GM18517 (cell line): ENCODE results near the gene LARGE1.

Source experiments
- ATAC-seq: cut with Tn5 transposase; IDR thresholded peaks from one replicate; pipeline ENCODE4 v1.9.1; 2021; ENCODE audit warnings: mild to moderate bottlenecking, moderate library complexity; ENCODE audit not compliant: unreplicated experiment

LARGE1 gene

DNA sequence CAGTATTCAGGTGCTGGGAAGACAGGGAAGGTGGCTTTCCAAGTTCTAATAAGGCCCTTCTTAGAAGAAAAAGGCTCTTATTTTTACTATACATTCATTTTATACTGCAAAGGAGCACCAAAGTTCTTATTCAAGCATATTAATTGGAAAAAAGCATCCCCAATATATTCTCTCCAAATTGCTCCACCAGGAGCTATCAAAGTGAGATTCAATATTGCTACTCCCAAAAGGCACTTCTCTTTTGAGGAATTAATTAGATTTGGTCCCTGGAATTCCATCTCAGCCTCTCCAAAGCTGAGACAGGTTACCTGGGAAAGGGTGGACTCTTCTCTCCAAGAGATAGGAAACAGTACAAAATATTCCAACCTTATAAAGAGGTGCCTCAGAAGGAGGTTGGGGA, 134.1 kb downstream of the LARGE1 start:
- no peak for ATAC-seq

GRCh38 chr22:33785283-33785968, 134.8 kb downstream of the LARGE1 start:
- ATAC-seq, result no peak

GRCh38 chr22:33781411-33781810, 138.9 kb downstream of the LARGE1 start:
- no peak for ATAC-seq

GRCh38 chr22:33780531-33781136, 139.6 kb downstream of the LARGE1 start:
- ATAC-seq, result no peak

DNA sequence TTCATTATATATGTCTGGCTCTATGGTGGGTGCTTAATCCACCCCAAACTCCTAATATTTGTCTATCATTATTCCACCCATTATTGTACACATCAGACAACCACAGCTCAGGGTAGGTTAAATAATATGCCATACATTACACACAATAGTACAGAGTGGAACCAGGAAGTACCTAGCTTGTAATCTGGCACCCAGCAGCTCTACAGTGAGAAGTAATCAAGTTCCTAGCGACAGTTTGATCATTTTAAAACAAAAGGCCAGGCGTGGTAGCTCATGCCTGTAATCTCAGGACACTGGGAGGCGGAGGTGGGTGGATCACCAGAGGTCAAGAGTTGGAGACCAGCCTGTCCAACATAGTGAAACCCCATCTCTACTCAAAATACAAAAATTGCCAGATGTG, 141.0 kb downstream of the LARGE1 start:
- no peak for ATAC-seq

- no peak for ATAC-seq
These were observed 143.8 kb downstream of the LARGE1 start for GRCh38 chr22:33776491-33776890.

GRCh38 chr22:33774781-33775180, 145.5 kb downstream of the LARGE1 start:
- ATAC-seq, result no peak

- ATAC-seq, result no peak
These were observed 147.5 kb downstream of the LARGE1 start for GRCh38 chr22:33772745-33773144.

DNA sequence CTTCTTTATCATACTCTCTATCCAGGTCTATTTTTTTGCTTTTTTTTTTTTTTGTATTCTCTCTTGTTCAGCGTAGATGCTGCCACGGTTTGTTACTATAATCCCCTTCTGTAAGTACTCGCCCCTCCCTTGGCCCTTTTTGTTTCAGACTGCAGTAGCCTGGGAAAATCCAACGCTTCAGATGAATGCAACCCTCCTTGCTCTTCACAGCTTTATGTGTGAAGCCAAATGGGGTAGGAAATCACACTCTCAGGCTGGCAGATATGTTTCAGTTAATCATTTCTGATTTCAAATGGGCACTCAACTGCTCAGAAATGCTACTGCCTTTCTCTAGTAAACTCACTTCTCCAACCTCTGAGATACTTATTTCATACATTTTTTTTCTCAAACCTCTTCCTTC, 149.1 kb downstream of the LARGE1 start:
- no peak for ATAC-seq

DNA sequence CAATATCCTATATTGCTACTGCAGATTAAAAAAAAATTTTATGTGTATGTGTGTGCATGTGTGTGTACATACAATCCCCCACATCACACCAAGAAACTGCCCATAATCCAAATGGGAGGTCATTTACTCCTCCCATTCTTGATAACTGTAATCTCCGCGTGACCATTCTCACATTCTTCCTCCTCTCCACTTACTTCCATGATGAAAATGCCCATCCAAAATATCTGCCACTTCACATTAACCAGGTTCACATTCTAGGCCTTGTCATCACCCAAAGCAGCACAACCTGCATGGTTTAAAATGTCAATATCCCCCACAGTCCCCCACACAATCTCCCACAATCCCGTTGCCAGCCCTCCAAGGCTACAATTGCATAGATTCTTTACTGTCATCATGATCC, 149.6 kb downstream of the LARGE1 start:
- no peak for ATAC-seq

DNA sequence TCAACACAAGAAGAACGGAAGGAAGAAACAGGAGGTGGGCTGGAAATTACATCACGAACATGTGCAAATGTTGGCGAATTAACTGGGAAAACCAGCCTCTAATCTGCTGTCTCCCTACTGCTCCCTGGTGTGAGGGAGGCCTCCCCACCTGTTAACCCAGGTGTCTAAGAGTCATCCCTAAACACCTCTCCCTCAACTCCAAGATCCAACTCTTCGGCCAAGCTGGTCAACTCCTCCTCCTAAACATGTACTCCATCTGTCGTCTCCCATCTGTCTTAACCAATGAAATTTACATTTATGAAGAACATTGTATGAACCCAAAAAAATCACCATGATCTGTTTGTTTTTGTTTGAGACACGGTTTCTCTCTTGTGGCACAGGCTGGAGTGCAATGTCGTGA, 154.2 kb downstream of the LARGE1 start:
- ATAC-seq, result no peak

DNA sequence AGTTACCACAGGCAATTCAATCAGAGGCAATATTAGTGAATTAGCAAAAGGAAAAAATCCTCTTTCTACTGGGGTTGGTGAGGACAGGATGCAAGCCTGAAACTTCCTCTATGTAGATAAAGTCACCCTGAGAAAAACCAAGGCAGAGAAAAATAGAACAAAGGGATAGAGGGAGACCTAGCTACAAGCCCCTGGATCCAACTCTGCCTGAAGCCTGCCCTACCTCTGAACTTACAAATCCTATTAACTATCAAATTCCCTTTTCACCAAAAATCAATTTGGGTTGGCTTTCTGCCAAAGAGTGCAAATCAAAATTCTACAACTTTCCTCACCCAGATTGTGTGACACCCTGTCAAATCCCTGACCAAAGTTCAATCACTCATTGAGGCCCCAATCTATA, 161.3 kb downstream of the LARGE1 start:
- ATAC-seq, result no peak

DNA sequence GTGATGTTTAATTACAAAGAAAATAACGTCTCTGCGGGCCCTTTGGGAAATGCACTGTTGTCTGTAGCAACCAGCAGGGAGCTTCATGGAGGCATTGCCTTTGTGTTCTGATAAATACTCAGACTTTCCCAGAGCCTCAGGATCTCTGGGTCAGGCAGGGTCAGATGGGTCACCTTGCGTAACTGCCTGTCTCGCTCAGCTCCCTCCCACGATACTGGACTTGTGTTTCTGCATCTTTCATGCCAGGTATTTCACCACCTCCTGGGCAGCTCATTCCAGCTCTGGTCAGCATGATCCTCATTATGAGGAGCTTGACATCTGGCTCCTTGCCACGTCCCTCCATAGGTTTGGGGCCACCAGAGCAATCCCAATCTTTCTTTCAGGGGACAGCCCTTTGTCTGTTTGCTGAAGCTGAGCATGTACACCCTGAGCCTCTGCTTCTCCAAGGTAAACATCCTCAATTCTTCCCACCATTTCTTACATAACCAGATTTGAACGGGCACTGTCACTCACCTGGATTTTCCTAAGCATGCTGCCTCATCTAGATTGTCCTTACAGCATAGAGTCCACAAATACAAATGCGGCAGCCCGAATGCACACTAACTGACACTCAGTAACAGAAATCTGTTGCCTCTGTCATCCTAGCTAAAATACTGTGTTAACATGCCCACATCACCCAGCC, 162.3 kb downstream of the LARGE1 start:
- no peak for ATAC-seq

- no peak for ATAC-seq
These were observed 163.1 kb downstream of the LARGE1 start for GRCh38 chr22:33757041-33757801.

DNA sequence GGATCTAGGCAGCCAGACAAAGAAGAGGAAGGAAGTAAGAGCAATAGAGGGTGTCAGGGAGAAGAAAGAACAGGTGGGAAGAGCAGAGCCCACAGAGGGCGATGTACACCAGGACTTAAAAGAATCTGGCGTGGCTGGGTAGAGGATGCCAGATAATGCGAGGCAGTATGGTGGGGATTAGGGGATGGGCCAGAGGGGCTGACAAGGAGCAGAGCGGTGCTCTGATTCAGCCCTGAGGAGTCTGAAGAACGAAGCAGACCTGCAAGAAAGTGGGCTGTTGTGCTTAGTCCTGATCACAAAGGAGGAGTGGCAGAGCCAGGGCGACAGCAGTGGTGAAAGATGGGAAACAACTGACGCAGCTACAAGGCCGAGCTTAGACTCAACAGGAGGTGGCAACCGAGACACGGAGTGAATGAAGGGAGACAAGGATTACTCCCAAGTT, 163.7 kb downstream of the LARGE1 start:
- ATAC-seq, result no peak

DNA sequence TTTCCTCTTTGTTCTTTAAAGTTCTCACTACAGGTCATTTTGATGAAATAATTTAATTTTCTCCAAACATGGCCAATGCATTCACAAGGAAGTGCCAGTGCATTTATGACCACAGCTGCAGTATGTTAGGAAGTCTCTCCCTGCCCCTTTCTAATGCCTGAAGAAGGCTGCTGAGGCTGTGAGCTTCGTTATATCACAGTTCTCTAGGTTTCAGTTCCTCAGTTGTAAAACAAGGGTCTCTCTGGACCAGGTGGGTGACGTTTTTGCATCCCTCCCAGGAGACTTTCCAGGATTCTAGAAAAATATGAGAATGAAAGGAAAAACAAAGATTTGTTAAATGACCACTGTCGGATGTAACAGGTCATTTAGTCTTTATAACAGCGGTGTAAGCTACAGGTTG, 171.6 kb downstream of the LARGE1 start:
- no peak for ATAC-seq

DNA sequence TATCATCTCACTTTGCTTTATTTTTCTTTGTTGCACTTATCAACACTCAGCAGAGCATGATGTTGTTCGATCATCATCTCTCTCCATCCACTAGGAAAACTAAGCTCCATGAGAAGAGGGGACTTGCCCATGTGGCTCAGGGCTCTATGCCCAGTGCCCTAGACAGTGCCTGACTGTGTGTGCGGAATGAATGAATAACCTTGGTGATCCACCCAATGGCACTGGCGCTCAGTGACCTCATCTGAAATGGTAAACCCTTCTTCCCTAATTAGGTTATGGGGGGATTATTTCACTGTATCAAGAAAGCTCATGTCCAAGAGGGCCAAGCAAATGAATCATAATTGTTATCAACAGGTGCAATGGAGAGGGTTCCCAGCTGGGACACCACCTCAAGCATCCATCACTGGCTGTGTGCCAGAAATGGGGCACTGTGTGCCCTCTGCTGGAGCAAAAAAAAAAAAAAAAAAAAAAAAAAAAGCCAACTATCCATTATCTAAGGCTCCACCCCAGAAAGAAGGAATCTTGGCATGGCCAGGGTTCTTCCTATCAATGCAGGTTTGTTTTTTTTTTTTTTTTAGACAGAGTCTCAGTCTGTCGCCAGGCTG, 172.6 kb downstream of the LARGE1 start:
- no peak for ATAC-seq

GRCh38 chr22:33747029-33747428, 173.2 kb downstream of the LARGE1 start:
- no peak for ATAC-seq

DNA sequence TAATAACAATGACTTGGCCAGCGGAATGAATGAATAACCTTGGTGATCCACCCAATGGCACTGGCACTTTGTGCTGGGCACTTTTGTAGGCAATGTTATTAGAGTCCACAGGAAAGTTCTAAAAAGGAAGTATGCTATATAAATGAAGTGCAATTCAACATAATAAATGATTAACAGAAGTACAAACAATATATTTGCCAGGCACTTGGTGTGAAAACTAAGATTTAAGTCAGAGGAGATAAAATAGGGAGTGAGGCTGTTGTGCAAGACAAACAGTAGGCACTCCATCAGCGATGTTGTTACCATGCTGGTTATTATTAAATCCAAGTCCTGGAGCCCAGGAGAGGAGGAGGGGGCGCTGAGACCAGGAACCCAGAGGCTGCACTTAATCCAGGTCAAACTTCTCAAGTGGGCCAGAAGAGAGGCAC, 173.8 kb downstream of the LARGE1 start:
- ATAC-seq, result no peak

DNA sequence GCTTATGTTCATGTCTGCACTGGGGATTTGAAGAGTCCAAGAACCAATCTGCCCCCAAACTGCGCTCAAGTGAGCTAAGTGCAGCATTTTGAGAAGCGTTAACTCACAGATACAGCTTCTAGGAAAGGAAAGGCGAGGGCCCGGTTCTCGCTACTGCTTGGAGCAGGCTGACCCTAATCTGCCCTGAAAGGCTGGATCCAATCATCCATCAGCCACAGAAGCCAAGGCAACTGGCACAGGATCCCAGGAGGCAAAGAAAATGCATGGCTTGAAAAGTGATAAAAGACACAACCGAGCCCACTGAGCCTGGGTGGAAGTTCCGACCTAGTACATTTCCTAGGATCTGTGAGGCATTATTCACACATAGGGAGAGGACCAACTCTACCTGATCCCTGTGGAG, 174.8 kb downstream of the LARGE1 start:
- ATAC-seq, result no peak

GRCh38 chr22:33743756-33744155, 176.5 kb downstream of the LARGE1 start:
- no peak for ATAC-seq
